Lower lobe of right lung (tissue), 2 donors: ENCODE results near the gene ACOT7. TPM values are rescaled to one million over a fixed set of nuclear protein-coding genes. Genes with fewer than 3 reads are reported as not detected.

ENCODE experiments used
- ATAC-seq, 2 donors: fragments of 200-7000 bp; cut with Tn5 transposase; one replicate each; pipeline ENCODE4 v1.9.1; 2020 to 2022; ENCODE audit warnings: mild to moderate bottlenecking in 2 of 2, moderate library complexity in 2 of 2
- DNase-seq: peaks from one replicate; pipeline ENCODE4 v3.0.0-alpha.2; 2020
- H3K27ac ChIP-seq: fragments of 200-600 bp; one replicate; pipeline ENCODE4 v1.8.0; 2022
- H3K27me3 ChIP-seq: fragments of 200-600 bp; one replicate; pipeline ENCODE4 v1.8.0; 2022; ENCODE audit warnings: low read depth
- H3K36me3 ChIP-seq: fragments of 200-600 bp; one replicate; pipeline ENCODE4 v1.8.0; 2022; ENCODE audit warnings: mild to moderate bottlenecking
- H3K4me1 ChIP-seq: fragments of 200-600 bp; one replicate; pipeline ENCODE4 v1.8.0; 2022
- H3K4me3 ChIP-seq: fragments of 200-600 bp; one replicate; pipeline ENCODE4 v1.8.0; 2022; ENCODE audit warnings: mild to moderate bottlenecking
- H3K9me3 ChIP-seq: fragments of 200-600 bp; one replicate; pipeline ENCODE4 v1.8.0; 2022
- CTCF ChIP-seq: fragments of 200-600 bp; IDR thresholded peaks from one replicate; pipeline ENCODE4 v1.8.0; 2022; ENCODE audit warnings: antibody characterized with exemption, mild to moderate bottlenecking
- intact Hi-C: fragments of 100-400 bp; cut with DNase I; formaldehyde crosslinking; loops from one replicate; pipeline ENCODE4 v1.11.0; 2022
- total RNA-seq: library from RNA; stranded (reverse); fragmentation: NEBNext Ultra II Directional; extraction: Animal tissue kit (Norgen Biotek cat#: 25700); gene quantifications from one replicate; pipeline ENCODE4 v1.2.1, GENCODE V29; 2021
- donor health status: DM: no; HTN: yes; CAD: no; lungs with severe emphysema.

The ACOT7 gene
- total RNA-seq, 1 donor from 2014 or later = 28.5 TPM

GRCh38 chr1:6265151-6265550 lies 128.4 kb downstream of the ACOT7 start:
- Histone ChIP-seq H3K4me1 (peaks cover 23% of the 10 kb centered on the region), H3K36me3 (no peaks in the 10 kb centered on the region), H3K27ac (no peak overlapping the region), H3K4me3 (no peak overlapping the region), H3K27me3 (peaks cover 18% of the 10 kb centered on the region), H3K9me3 (no peaks in the 10 kb centered on the region)
- intact Hi-C loops = no loop called here
- DNase-seq = no peak
- no peak for TF ChIP-seq CTCF
- ATAC-seq = no peak

GRCh38 chr1:6263716-6264115 lies 129.9 kb downstream of the ACOT7 start:
- no peaks in the 10 kb centered on the region for H3K36me3 ChIP-seq
- H3K4me1 ChIP-seq = peaks cover 33% of the 10 kb centered on the region
- H3K27me3 ChIP-seq = peaks cover 24% of the 10 kb centered on the region
- H3K27ac ChIP-seq = peak overlapping the region; percentile 21
- H3K4me3 ChIP-seq = no peak overlapping the region
- no peak for TF ChIP-seq CTCF
- intact Hi-C loops = no loop called here
- DNase-seq (no peak), ATAC-seq (no peak)
- no peaks in the 10 kb centered on the region for H3K9me3 ChIP-seq

GRCh38 chr1:6262555-6263420 lies 130.8 kb downstream of the ACOT7 start:
- Histone ChIP-seq H3K27ac (peak overlapping the region; percentile 41), H3K4me3 (no peak overlapping the region), H3K27me3 (peaks cover 24% of the 10 kb centered on the region), H3K9me3 (no peaks in the 10 kb centered on the region), H3K36me3 (no peaks in the 10 kb centered on the region), H3K4me1 (peaks cover 33% of the 10 kb centered on the region)
- DNase-seq (no peak), ATAC-seq (peak in 1 of 2 donors; percentile 8)
- TF ChIP-seq CTCF = no peak
- intact Hi-C loops = no loop called here

GRCh38 chr1:6261615-6261995 lies 132.0 kb downstream of the ACOT7 start:
- no peak for ATAC-seq
- peaks cover 33% of the 10 kb centered on the region for H3K4me1 ChIP-seq
- H3K4me3 ChIP-seq = peak overlapping the region; percentile 52
- no peaks in the 10 kb centered on the region for H3K9me3 ChIP-seq
- intact Hi-C loops = no loop called here
- no peak for TF ChIP-seq CTCF
- DNase-seq = no peak
- H3K27ac ChIP-seq = peak overlapping the region; percentile 53
- H3K36me3 ChIP-seq = no peaks in the 10 kb centered on the region
- H3K27me3 ChIP-seq = peaks cover 24% of the 10 kb centered on the region

- DNase-seq (no peak), ATAC-seq (peak; percentile 38 to 67)
- peaks cover 33% of the 10 kb centered on the region for H3K4me1 ChIP-seq
- no peaks in the 10 kb centered on the region for H3K36me3 ChIP-seq
- intact Hi-C loops = no loop called here
- H3K27me3 ChIP-seq = peaks cover 24% of the 10 kb centered on the region
- peak within 1 kb of the TSS; percentile 64 for H3K27ac ChIP-seq
- H3K9me3 ChIP-seq = no peaks in the 10 kb centered on the region
- no peak for TF ChIP-seq CTCF
- H3K4me3 ChIP-seq = peak within 1 kb of the TSS; percentile 70
Measured at GRCh38 chr1:6260961-6261614, 132.5 kb downstream of the ACOT7 start, which contains the start of gene GPR153. TSS of gene GPR153 (minus strand) at chr1:6261098. CDS start at chr1:6254905, 6,193 bp downstream.
